Activated naive CD4-positive, alpha-beta T cell treated with anti-CD3 and anti-CD28 coated beads, Interleukin-2, amount 50 U/mL, for 72 hours (primary cell): ENCODE results near the gene KIF13A. TPM values are rescaled to one million over a fixed set of nuclear protein-coding genes. Genes with fewer than 3 reads are reported as not detected.
A peak's percentile ranks its signal among the peaks of the same experiment; 100 is the strongest.
"Not testable (repeated sequence)": the region's sequence is repeated elsewhere in the genome, so short reads cannot be mapped to it uniquely, and the experiment has no call there.

Source experiments
- ATAC-seq, 2 donors: fragments of 150-1000 bp; cut with Tn5 transposase; 2 replicates each; pipeline ENCODE4 v1.10.0; 2021; ENCODE audit warnings: mild to moderate bottlenecking in 2 of 2, moderate library complexity in 2 of 2
- DNase-seq, 2 donors: peaks; one replicate each; pipeline ENCODE4 v3.0.0; 2021 to 2022; ENCODE audit warnings: low spot score in 2 of 2
- H3K27ac Mint-ChIP-seq, 2 donors: one replicate each; pipeline ENCODE4 v1.8.0; 2022; ENCODE audit warnings: mild to moderate bottlenecking in 2 of 2, mixed read lengths in 2 of 2
- H3K36me3 Mint-ChIP-seq, 2 donors: one replicate each; pipeline ENCODE4 v1.8.0; 2022; ENCODE audit warnings: mixed read lengths in 2 of 2
- H3K9me3 Mint-ChIP-seq, 2 donors: one replicate each; pipeline ENCODE4 v1.8.0; 2022; ENCODE audit warnings: mixed read lengths in 2 of 2
- total RNA-seq, 2 donors: library from RNA; stranded (reverse); gene quantifications; one replicate each; pipeline ENCODE4 v1.2.3, GENCODE V29; 2022

The KIF13A gene
- total RNA-seq, 2 donors from 2014 or later: 0.20 TPM; not detected in 1

DNA sequence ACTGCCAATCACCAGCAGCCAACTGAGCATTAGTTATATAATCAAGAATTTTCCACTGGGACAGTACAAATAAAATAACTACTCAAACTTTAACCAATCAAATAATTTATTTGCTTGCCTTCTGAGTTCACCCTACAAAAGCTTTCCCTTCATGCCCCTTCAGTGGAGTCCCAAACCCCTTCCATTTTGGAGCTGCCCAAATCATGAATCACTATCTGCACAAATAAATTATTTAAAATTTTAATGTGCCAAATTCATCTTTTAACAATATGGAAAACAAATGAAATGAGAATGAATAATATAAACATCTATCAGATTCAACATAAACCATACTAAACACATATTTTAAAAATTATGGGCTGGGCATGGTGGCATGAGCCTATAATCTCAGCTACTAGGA lies 85.9 kb downstream of the KIF13A start:
- peaks cover 2 to 9% of the 10 kb centered on the region in 2 donors for H3K36me3 Mint-ChIP-seq
- no peak overlapping the region for H3K27ac Mint-ChIP-seq
- ATAC-seq: no peak

DNA sequence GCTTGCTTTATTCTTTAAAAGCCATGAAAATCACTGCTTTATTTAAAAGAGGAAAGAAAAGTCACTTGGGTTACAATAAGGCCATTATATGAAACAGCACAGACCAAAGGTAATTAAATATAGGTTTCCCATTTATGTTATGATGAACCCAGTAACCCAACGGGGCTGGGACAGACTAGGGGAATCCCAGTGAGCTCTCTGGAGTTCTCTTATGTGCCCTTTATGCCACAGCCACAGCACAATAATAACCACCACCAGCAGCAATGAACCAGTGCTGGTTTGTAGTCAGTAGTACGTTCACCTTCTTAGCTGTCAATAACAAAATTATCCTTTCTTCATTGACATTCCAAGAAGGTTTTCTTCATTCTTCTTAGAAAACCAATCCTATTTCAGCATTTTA lies 87.4 kb downstream of the KIF13A start:
- H3K9me3 Mint-ChIP-seq: peaks cover 14 to 25% of the 10 kb centered on the region in 2 donors
- peaks cover 10 to 17% of the 10 kb centered on the region in 2 donors for H3K36me3 Mint-ChIP-seq
- H3K27ac Mint-ChIP-seq: no peak overlapping the region
- ATAC-seq (no peak), DNase-seq (no peak)

More for the DNA sequence above, 85.9 kb downstream of the KIF13A start:
- DNase-seq: no peak
- peaks cover 4 to 12% of the 10 kb centered on the region in 2 donors for H3K9me3 Mint-ChIP-seq

DNA sequence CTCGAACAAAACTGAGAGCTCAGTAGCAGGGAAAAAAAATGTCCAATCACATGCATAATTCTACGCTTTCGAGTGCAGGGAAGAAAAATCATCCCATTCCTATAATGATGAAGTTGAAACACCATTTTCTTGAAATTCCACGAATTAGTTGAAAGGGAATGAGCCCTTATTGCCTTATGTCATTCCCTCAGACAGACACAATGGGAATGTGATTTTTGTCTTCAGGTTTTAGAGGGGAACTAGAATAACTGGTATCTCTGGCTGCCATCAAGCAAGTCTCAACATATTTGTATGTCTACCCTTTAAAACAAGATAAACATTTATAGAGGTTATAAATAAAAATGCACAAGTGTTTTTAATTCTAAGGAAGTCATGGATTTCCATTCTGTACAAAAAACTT lies 87.9 kb downstream of the KIF13A start:
- Mint-ChIP-seq H3K9me3 (peaks cover 14 to 25% of the 10 kb centered on the region in 2 donors), H3K27ac (no peak overlapping the region), H3K36me3 (peaks cover 12 to 17% of the 10 kb centered on the region in 2 donors)
- ATAC-seq: no peak
- no peak for DNase-seq

DNA sequence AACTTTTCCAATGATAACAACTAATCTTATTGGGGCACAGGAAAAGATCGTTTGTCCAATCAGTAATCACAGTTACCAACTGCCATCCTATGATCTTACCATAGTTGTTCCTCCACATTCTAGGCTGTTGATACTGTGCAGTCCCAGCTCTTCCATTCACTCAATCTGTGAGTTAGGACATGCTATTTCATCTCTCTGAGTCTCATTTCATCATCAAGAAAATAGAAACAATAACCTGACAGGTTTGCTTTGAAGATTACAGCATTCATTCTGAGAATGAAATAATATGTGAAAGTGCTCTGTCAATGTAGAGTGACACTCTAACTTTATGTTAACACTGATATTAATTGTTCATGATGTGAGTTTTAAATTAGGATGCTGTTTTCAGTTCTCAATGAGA lies 89.8 kb downstream of the KIF13A start:
- Mint-ChIP-seq H3K9me3 (peaks cover 14 to 30% of the 10 kb centered on the region in 2 donors), H3K36me3 (peaks cover 12 to 17% of the 10 kb centered on the region in 2 donors), H3K27ac (no peak overlapping the region)
- no peak for DNase-seq
- ATAC-seq: no peak

DNA sequence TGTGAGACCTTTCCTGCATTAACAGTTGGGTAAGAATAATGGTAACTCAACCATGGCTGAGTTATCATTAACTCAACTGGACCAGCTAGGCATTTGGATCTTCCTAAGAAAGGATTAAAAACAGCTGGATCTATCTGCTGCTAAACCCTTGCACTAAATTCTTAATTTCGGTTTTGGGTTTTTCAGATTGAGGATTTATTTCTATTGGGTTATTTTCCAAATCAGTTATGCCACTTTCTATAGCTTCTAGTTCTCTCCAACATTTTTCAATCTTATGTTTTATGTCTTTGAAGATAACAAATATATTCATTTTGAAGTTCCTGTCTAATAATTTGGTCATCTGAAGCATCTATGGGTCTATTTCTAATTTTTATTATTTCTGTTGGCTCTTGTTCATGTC lies 92.5 kb downstream of the KIF13A start:
- H3K9me3 Mint-ChIP-seq: peaks cover 10 to 33% of the 10 kb centered on the region in 2 donors
- peaks cover 12 to 17% of the 10 kb centered on the region in 2 donors for H3K36me3 Mint-ChIP-seq
- DNase-seq: no peak
- ATAC-seq: no peak
- no peak overlapping the region for H3K27ac Mint-ChIP-seq

DNA sequence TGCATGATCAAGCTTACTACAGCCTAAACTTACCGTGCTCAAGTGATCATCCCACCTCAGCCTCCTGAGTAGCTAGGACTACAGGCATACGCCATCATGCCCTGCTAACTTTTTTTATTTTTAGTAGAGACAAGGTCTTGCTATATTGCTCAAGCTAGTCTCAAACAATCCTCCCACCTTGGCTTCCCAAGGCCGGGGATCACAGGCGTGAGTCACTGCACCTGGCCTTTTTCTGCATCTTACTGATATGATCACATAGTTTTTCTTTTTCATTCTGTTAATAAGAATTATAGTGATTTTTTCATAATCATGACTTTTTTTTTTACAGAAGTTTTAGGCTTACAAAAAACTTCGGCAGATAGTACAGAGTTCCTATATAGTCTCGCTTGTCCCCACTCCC lies 93.2 kb downstream of the KIF13A start:
- peaks cover 12 to 17% of the 10 kb centered on the region in 2 donors for H3K36me3 Mint-ChIP-seq
- H3K9me3 Mint-ChIP-seq: peaks cover 10 to 33% of the 10 kb centered on the region in 2 donors
- ATAC-seq: no peak
- no peak for DNase-seq
- no peak overlapping the region for H3K27ac Mint-ChIP-seq

DNA sequence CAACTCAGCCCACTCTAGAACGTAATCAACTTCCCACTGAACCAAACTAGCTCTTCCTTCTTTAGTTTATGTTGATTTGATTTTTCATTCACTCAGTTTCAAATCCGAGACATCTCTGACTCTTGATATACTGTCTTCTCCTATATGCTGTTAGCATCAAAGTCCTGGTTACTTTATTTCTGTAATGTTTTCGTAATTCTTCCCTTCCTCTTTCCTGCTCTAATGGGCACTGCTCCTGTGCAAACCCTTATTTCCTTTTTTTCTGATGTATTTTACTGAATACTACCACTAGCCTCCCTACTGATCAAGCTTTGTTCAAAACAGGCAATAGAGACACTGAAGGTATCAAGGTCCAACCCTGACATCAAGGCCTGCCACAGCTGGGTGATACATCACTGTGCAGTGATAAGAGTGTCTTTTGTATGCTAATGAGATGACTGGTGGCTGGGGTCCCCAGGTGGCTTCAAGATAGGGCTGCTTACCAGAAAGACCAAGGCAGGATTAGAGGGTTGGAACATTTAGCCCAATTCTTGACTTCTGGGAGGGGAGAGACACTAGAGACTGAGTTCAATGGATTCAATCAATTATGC lies 95.2 kb downstream of the KIF13A start:
- Mint-ChIP-seq H3K9me3 (peaks cover 10 to 31% of the 10 kb centered on the region in 2 donors), H3K27ac (no peak overlapping the region), H3K36me3 (peaks cover 9 to 12% of the 10 kb centered on the region in 2 donors)
- no peak for DNase-seq
- ATAC-seq: no peak

DNA sequence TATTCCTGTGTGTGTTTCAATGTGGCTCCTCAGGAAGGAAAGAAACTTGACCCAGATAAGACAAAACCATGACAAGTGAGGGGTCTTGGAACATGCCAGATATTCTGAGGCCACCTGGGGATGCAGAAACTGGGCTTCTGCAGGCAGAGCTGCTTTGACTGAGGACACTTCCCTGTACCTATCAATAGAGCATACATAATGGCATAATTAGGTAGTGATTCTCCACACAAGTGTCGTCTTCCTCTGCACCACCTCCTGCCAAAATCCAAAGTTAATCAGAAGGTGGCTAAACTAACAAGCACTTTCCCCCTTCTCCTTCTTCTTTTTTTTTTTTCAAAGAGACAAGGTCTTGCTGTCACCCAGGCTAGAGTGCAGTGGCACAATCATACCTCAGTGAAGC lies 97.1 kb downstream of the KIF13A start:
- DNase-seq (no peak), ATAC-seq (no peak)
- H3K27ac Mint-ChIP-seq: no peak overlapping the region
- H3K36me3 Mint-ChIP-seq: peaks cover 2 to 5% of the 10 kb centered on the region in 2 donors
- peaks cover 2 to 15% of the 10 kb centered on the region in 2 donors for H3K9me3 Mint-ChIP-seq

DNA sequence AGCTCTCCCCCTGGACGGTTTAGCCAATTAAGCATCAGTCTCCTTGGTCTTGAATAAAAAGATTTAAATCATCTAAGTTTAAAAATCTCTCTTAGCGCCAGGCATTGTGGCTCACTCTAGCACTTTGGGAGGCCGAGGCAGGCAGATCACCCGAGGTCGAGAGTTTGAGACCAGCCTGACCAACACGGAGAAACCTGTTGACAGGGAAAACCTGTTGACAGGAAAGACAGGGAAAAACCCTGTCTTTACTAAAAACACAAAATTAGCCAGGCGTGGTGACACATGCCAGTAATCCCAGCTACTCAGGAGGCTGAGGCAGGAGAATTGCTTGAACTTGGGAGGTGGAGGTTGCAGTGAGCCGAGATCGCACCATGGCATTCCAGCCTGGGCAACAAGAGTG lies 97.7 kb downstream of the KIF13A start:
- H3K9me3 Mint-ChIP-seq: peaks cover 0 to 12% of the 10 kb centered on the region in 2 donors
- not testable (repeated sequence) for H3K27ac Mint-ChIP-seq, H3K36me3 Mint-ChIP-seq, DNase-seq, ATAC-seq

DNA sequence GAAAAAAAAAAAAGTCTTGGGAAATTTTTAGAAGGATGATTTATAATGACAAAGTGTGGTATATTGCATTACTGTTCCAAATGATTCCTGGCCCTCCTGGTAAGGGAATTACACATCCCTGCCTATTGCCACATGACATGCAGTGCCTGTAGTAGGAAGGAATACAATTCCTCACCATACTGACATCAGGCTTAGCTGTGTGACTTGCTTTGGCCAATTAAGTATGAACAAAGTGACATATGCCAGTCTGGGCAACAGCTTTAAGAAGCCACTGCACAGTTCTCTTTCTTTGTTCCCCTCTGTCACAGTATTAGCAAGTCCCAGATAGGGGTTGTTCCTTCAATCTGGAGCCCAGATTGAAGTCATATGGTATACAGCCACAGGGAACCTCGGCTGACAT lies 100.5 kb downstream of the KIF13A start:
- Mint-ChIP-seq H3K27ac (no peak overlapping the region), H3K9me3 (peaks cover 0 to 2% of the 10 kb centered on the region in 2 donors), H3K36me3 (no peaks in the 10 kb centered on the region)
- DNase-seq (no peak), ATAC-seq (no peak)

DNA sequence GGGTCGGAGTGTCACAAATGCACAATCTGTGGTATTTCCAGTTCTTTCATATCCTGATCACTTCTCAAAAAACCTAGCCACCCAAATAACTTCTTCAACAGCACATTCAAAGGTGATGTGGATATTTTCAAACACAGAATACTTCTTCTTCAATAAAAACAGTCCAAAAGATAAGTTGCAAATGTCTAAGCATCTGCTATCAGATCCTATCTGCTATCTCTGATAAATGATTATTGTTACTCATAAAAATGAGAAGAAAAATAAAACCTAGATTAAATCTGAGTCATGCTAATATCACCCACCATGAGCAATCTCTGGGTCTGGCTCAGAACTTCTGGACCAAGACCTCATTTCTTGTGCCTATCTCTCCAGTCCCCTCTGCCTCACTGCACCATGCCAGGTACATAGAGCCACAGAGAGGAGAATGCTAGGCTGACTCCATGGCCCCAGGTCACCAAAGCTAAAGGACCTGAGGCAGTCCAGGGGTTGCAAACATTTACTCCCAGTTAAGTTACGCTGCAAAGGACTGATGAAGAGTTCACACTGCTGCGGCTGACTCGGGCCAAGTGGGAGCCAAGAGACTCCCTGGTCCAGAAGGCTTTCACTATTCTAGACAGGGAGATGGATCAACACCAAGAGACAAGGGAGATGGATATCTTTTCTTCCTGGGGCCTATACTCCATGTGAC lies 101.4 kb downstream of the KIF13A start:
- Mint-ChIP-seq H3K36me3 (no peaks in the 10 kb centered on the region), H3K27ac (no peak overlapping the region)
- ATAC-seq: no peak

DNA sequence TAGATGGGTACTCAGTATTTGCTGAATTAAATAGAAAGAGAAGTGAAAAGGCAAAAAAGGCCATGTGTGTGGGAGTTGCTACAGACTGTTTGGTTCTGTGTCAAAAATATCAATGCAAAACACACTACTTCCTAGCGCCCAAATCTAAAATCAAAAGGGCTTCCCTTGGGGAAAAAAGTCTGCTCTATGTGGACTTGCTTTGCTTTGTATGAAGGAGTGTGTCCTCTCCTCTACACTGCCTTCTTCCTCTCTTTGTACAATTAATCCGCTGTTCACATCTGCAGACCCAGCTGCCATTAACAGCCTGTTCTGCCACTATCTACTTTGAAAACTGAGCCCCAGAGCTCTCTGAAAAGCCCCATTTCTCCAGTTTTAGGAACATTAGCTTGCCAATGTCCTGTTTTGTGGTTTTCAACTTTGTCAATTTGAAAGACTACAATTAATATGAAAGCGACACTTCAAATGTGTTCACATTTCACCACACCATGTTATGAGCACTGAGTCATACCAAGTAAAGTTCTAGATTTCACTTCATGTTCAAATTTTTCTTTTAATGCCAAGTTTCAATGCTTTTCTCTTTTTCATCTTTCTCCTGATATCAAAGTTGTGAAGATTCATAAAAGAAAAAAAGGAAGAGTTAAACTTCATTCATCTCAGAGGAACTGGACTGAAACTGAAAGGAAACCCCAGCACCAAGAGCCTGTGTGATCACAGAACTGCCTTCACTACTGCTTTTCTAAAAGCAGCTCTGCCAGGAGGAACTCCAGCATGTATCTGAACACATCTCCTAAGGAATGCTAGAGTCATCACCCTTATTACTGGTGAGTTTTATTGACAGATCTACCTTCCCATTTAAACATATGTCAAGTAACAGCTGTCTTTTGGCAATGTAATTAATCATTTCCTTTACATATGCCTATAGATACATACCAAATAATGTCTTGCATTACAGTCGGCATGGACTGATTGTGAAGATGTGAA lies 102.6 kb downstream of the KIF13A start:
- H3K36me3 Mint-ChIP-seq: no peaks in the 10 kb centered on the region
- DNase-seq: peak in 1 of 2 donors; percentile 17

More for the DNA sequence above, 101.4 kb downstream of the KIF13A start:
- H3K9me3 Mint-ChIP-seq: no peaks in the 10 kb centered on the region
- no peak for DNase-seq

DNA sequence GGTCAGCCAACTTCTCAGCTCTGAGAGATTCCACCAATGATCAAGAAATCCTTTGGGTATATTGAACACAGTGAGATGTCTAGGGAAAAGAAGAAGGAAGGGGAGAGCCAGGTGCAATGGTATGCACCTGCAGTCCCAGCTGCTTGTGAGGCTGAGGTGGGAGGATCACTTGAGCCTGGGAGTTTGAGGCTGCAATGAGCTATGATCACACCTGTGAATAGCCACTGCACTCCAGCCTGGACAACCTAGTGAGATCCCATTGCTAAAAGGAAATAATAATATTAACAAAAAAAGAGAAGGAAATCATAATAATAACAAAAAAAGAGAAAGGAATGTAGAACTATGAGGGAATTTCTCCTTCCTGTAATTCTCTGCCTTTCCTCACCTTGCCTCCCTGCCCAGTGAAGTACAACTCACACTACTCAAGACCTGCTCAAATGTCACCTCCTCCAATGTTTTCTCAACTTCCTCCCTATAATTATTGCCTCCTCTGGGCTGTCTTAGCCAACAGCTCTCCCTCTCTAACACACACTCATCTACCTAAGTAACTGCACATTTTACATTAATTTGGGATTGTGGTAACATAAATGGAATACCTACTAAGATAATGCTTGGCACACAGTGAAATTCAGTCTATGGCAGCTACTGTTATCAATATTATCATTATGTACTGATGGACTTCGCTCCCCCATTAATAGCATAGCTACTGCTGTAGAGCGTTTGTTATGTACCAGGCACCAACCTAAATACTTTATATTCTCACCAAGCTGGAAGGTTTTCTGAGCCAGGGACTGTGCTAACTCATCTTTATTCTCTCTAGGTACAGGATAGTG lies 103.6 kb downstream of the KIF13A start:
- Mint-ChIP-seq H3K36me3 (no peaks in the 10 kb centered on the region), H3K9me3 (no peaks in the 10 kb centered on the region), H3K27ac (no peak overlapping the region)
- DNase-seq (no peak), ATAC-seq (no peak)

More for the DNA sequence above, 102.6 kb downstream of the KIF13A start:
- peak; percentile 86 to 90 for ATAC-seq
- Mint-ChIP-seq H3K27ac (no peak overlapping the region), H3K9me3 (no peaks in the 10 kb centered on the region)

DNA sequence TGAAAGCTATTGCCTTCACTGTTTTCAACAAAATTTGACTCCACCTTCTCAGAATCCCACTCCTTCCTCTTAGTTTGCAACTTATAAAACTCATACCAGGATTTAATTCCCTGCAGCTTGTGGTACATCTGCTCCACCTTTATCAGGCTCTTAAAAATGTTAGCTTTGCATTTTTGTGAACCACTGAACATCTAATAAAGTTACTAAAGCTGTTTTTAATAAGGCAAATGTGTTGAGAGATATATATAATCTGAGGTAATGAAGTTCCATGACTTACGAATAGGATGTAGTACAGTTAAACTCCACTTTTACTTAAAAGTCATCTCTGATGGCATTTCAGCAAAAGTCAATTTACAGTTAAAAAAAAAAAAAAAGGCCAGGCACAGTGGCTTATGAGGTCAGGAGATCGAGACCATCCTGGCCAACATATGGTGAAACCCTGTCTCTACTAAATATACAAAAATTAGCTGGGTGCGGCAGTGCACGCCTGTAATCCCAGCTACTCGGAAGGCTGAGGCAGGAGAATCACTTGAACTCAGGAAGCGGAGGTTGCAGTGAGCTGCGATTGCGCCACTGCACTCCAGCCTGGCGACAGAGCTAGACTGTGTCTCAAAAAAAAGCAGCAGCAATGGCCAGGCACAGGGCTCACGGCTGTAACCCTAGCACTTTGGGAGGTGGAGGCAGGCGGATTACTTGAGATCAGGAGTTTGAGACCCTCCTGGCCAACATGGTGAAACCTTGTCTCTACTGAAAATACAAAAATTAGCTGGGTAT lies 106.2 kb downstream of the KIF13A start:
- H3K9me3 Mint-ChIP-seq: no peaks in the 10 kb centered on the region
- DNase-seq (no peak), ATAC-seq (no peak)
- H3K27ac Mint-ChIP-seq: no peak overlapping the region
- H3K36me3 Mint-ChIP-seq: no peaks in the 10 kb centered on the region

DNA sequence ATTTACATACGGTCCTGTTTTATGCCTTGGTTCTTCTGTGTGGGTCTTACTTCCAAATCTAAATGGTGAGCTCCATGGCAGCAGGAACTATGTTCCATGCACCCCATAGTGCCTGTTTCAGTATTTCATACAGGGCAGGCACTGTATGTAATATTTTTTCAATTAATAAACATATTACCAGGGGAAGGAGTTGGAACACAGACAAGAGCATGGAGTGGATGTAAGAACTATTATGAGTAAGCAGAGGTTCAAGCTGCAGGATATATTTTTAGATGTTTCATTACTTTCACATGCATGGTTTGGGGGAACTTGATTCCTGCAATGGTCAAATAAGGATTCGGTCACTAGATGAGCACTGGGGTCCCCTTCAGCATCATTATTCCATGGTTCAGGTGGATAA lies 108.3 kb downstream of the KIF13A start:
- ATAC-seq (no peak), DNase-seq (no peak)
- no peaks in the 10 kb centered on the region for H3K36me3 Mint-ChIP-seq
- no peak overlapping the region for H3K27ac Mint-ChIP-seq
- H3K9me3 Mint-ChIP-seq: no peaks in the 10 kb centered on the region
